Glomerular visceral epithelial cell (primary cell): Measurements from ENCODE around the gene SEC23B.
"Not testable (repeated sequence)": the region's sequence is repeated elsewhere in the genome, so short reads cannot be mapped to it uniquely, and the experiment has no call there.

Experiments used
- DNase-seq: peaks from one replicate; pipeline ENCODE4 v3.0.0-alpha.2; 2016; ENCODE audit errors: extremely low spot score

SEC23B gene

GRCh38 chr20:18526761-18527160, 19.0 kb downstream of the SEC23B start:
- DNase-seq = not testable (repeated sequence)

GRCh38 chr20:18527339-18527738, 19.6 kb downstream of the SEC23B start:
- no peak for DNase-seq

- DNase-seq = peak; percentile 40
Measured at GRCh38 chr20:18527836-18528235, 20.1 kb downstream of the SEC23B start.

GRCh38 chr20:18529041-18529440, 21.3 kb downstream of the SEC23B start:
- no peak for DNase-seq

- DNase-seq = no peak
Measured at GRCh38 chr20:18532626-18533025, 24.9 kb downstream of the SEC23B start.

GRCh38 chr20:18533491-18533890, 25.8 kb downstream of the SEC23B start:
- DNase-seq = peak; percentile 48

GRCh38 chr20:18533978-18534644, 26.4 kb downstream of the SEC23B start:
- DNase-seq = no peak

- DNase-seq = peak; percentile 25
Measured at GRCh38 chr20:18537651-18538050, 29.9 kb downstream of the SEC23B start.

- DNase-seq = peak; percentile 78
Measured at GRCh38 chr20:18541741-18542140, 34.0 kb downstream of the SEC23B start.

- DNase-seq = no peak
Measured at GRCh38 chr20:18543216-18543615, 35.5 kb downstream of the SEC23B start.

- no peak for DNase-seq
Measured at GRCh38 chr20:18543932-18544331, 36.2 kb downstream of the SEC23B start.

GRCh38 chr20:18545566-18545965, 37.8 kb downstream of the SEC23B start:
- DNase-seq = no peak

GRCh38 chr20:18548465-18548864, 40.7 kb downstream of the SEC23B start:
- no peak for DNase-seq

- DNase-seq = no peak
Measured at GRCh38 chr20:18553746-18554145, 46.0 kb downstream of the SEC23B start.

- peak; percentile 94 for DNase-seq
Measured at GRCh38 chr20:18566892-18567738, 59.4 kb downstream of the SEC23B start, which contains the start of gene SMIM26. Gene SMIM26, plus strand, starts transcription at chr20:18567432. Its CDS starts 47 bp downstream, at chr20:18567479.

GRCh38 chr20:18567739-18568091, 60.0 kb downstream of the SEC23B start:
- no peak for DNase-seq

- no peak for DNase-seq
Measured at GRCh38 chr20:18571009-18571408, 63.3 kb downstream of the SEC23B start.

GRCh38 chr20:18571578-18571977, 63.8 kb downstream of the SEC23B start:
- no peak for DNase-seq

- DNase-seq = no peak
Measured at GRCh38 chr20:18577942-18578341, 70.2 kb downstream of the SEC23B start.

- no peak for DNase-seq
Measured at GRCh38 chr20:18578581-18578980, 70.8 kb downstream of the SEC23B start.

- no peak for DNase-seq
Measured at GRCh38 chr20:18580012-18580411, 72.3 kb downstream of the SEC23B start.

GRCh38 chr20:18585134-18585533, 77.4 kb downstream of the SEC23B start:
- DNase-seq = peak; percentile 77
